ENCODE results near the gene TEAD4. TPM values are rescaled to one million over a fixed set of nuclear protein-coding genes. Genes with fewer than 3 reads are reported as not detected.
A peak's percentile ranks its signal among the peaks of the same experiment; 100 is the strongest.

Gene TEAD4
- total RNA-seq, 1 experiment from 2014 or later = 96.8 TPM

DNA sequence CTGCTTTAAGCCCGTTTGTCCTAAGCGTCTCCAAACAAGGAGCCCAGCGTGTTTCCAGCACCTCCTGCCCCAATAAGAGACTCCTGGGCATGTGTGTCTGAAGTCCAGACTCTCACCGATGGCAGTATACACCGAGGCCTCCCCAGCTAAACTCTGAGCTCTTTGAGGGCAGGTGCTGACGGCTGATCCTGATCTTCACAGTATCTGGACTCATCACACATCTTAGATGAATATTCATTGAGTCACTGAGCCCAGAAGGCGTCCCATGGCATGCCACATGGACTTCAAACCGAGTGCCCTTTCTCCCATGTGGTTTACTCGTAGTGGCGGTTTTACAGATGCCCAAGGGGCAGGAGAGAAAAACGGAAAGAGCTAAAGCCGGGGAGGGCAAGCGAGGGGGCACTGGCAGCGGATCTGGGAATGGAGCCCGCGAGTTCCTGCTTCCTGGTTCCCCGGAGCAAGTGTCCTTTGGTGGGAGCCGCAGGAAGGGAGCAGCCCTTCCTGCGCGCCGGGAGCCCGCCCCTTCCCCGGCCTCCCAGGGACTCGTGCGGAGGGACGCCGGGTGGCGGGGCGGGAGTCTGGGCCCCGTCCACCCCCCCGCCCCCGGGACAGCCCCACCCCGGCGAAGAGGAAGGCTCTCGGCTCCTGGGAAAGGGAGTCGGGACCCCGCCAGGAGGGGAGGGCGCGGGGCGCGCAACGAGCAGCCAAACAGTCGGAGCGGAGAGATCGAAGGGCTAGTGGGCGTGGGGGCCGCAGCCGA lies 585 bp upstream of the TEAD4 start:
- TF ChIP-seq, protein P1, sequence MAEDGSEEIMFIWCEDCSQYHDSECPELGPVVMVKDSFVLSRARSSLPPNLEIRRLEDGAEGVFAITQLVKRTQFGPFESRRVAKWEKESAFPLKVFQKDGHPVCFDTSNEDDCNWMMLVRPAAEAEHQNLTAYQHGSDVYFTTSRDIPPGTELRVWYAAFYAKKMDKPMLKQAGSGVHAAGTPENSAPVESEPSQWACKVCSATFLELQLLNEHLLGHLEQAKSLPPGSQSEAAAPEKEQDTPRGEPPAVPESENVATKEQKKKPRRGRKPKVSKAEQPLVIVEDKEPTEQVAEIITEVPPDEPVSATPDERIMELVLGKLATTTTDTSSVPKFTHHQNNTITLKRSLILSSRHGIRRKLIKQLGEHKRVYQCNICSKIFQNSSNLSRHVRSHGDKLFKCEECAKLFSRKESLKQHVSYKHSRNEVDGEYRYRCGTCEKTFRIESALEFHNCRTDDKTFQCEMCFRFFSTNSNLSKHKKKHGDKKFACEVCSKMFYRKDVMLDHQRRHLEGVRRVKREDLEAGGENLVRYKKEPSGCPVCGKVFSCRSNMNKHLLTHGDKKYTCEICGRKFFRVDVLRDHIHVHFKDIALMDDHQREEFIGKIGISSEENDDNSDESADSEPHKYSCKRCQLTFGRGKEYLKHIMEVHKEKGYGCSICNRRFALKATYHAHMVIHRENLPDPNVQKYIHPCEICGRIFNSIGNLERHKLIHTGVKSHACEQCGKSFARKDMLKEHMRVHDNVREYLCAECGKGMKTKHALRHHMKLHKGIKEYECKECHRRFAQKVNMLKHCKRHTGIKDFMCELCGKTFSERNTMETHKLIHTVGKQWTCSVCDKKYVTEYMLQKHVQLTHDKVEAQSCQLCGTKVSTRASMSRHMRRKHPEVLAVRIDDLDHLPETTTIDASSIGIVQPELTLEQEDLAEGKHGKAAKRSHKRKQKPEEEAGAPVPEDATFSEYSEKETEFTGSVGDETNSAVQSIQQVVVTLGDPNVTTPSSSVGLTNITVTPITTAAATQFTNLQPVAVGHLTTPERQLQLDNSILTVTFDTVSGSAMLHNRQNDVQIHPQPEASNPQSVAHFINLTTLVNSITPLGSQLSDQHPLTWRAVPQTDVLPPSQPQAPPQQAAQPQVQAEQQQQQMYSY (CRISPR knock-in tag; IDR thresholded peaks at IDR 0.05) = peak; percentile 87
- TF ChIP-seq ZNF423 (CRISPR knock-in tag; IDR thresholded peaks at IDR 0.05) (0 out of 2 replicates have a peak, but pooled peaks have one; percentile 26), ZNF671 (CRISPR knock-in tag; IDR thresholded peaks at IDR 0.05) (no peak), MXD4 (CRISPR knock-in tag; IDR thresholded peaks at IDR 0.05; ENCODE audit: borderline replicate concordance) (no peak), ETV6 (CRISPR knock-in tag; IDR thresholded peaks at IDR 0.05) (peak; percentile 49; the same call in 1 of the 2 replicates), ZNF263 (CRISPR knock-in tag; IDR thresholded peaks at IDR 0.05; ENCODE audit: low read depth) (no peak)
- TF ChIP-seq, protein P2, sequence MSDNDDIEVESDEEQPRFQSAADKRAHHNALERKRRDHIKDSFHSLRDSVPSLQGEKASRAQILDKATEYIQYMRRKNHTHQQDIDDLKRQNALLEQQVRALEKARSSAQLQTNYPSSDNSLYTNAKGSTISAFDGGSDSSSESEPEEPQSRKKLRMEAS (CRISPR knock-in tag; IDR thresholded peaks at IDR 0.05) = peak; percentile 68; the same call in 1 of the 2 replicates
- TF ChIP-seq, protein P3, sequence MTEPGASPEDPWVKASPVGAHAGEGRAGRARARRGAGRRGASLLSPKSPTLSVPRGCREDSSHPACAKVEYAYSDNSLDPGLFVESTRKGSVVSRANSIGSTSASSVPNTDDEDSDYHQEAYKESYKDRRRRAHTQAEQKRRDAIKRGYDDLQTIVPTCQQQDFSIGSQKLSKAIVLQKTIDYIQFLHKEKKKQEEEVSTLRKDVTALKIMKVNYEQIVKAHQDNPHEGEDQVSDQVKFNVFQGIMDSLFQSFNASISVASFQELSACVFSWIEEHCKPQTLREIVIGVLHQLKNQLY (CRISPR knock-in tag; IDR thresholded peaks at IDR 0.05) = no peak
- peak overlapping the region; percentile 91 for H3K4me3 Mint-ChIP-seq
- H3K27ac Mint-ChIP-seq = peak overlapping the region; percentile 98
- POLR2A ChIA-PET = interaction anchor here (0.8 to 1.0 kb wide), 2 partner anchors 9 to 74 kb away, joined by 3 read pairs; no protein-coding TSS in a partner anchor
- CTCF ChIA-PET = interaction anchor here (0.6 to 2.0 kb wide), 9 partner anchors 9 to 112 kb away, joined by 3 to 6 read pairs (median 4); partner anchors contain the start of genes FOXM1 and RHNO1
- H3K36me3 Mint-ChIP-seq = no peaks in the 10 kb centered on the region
- peaks cover 45% of the 10 kb centered on the region for H3K4me1 Mint-ChIP-seq
- no peaks in the 10 kb centered on the region; the same call in 1 of the 2 replicates for H3K27me3 Mint-ChIP-seq (ENCODE audit: low read depth)
- ATAC-seq (peak; percentile 2), DNase-seq (ENCODE audit: low spot score) (no peak)
- no peaks in the 10 kb centered on the region for H3K9me3 Mint-ChIP-seq

DNA sequence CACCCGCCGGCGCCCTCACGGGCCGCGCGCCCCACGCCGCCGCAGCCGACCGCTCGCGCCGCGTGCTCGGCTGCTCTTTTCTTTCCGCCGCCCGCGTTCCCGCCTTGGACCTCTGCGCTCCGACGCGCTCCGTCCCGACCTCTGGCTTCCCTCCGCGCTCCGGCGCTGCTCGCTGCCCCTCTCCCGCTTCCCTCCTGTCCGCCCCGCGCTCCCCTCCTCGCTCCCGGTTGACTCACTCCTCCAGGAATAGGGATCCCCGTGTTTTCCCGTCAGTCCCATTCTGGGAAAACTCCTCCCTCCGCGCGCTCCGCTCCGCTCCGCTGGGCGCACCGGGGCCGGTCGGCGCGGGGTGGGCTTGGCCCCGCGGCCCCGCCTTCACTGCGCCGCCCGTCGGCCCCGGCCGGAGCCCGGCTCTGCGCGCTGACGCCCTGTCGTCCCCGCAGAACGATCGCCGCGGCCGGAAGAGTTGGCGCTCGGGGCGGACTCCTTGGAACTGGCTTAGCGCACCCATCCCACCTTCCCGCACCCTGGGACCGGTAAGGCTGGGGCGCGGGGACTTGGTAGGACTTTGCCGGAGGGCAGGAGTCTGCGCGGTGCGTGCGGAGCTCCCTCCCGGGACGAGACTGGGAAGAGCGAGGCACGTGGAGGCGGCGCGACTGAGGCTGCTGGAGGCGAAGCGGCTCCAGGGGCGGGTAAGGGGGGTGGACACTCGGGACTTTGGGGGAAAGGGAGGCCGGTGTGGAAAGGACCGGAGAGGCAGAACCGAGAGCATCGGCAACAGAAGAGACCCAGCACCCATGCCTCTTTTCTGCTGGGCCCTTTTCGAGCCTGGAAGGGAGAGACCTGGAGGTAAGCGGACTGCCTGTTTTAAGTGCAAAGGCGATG lies 550 bp downstream of the TEAD4 start:
- Mint-ChIP-seq H3K36me3 (peaks cover under 1% of the 10 kb centered on the region; the same call in 1 of the 2 replicates), H3K4me3 (peak overlapping the region; percentile 84), H3K4me1 (peaks cover 54% of the 10 kb centered on the region), H3K9me3 (no peaks in the 10 kb centered on the region), H3K27me3 (ENCODE audit: low read depth) (no peaks in the 10 kb centered on the region; the same call in 1 of the 2 replicates), H3K27ac (peak overlapping the region; percentile 52)
- POLR2A ChIA-PET = interaction anchor here (0.5 to 0.8 kb wide), 3 partner anchors 13 to 72 kb away, joined by 3 to 12 read pairs (median 4); no protein-coding TSS in a partner anchor
- CTCF ChIA-PET = interaction anchor here (1.0 to 1.6 kb wide), 3 partner anchors 15 to 114 kb away, joined by 3 to 12 read pairs (median 5); no protein-coding TSS in a partner anchor
- peak; percentile 7 for ATAC-seq
- DNase-seq (ENCODE audit: low spot score) = peak; percentile 49
- TF ChIP-seq ZNF121 (CRISPR knock-in tag; IDR thresholded peaks at IDR 0.05) (no peak), CBFB (CRISPR knock-in tag; IDR thresholded peaks at IDR 0.05; ENCODE audit: low read depth) (0 out of 2 replicates have a peak, but pooled peaks have one; percentile 24), CREB1 (CRISPR knock-in tag; IDR thresholded peaks at IDR 0.05) (0 out of 2 replicates have a peak, but pooled peaks have one; percentile 59), GTF2I (CRISPR knock-in tag; conservative IDR thresholded peaks at IDR 0.05) (no peak), KAT7 (CRISPR knock-in tag; IDR thresholded peaks at IDR 0.05; ENCODE audit: borderline replicate concordance) (no peak), CREM (CRISPR knock-in tag; IDR thresholded peaks at IDR 0.05) (peak; percentile 65; the same call in 1 of the 2 replicates), SOX15 (CRISPR knock-in tag; IDR thresholded peaks at IDR 0.05) (no peak), PRRX2 (CRISPR knock-in tag; IDR thresholded peaks at IDR 0.05) (peak; percentile 60; the same call in 1 of the 2 replicates), NR2C2 (CRISPR knock-in tag; IDR thresholded peaks at IDR 0.05) (0 out of 2 replicates have a peak, but pooled peaks have one; percentile 37)
- TF ChIP-seq, protein P4, sequence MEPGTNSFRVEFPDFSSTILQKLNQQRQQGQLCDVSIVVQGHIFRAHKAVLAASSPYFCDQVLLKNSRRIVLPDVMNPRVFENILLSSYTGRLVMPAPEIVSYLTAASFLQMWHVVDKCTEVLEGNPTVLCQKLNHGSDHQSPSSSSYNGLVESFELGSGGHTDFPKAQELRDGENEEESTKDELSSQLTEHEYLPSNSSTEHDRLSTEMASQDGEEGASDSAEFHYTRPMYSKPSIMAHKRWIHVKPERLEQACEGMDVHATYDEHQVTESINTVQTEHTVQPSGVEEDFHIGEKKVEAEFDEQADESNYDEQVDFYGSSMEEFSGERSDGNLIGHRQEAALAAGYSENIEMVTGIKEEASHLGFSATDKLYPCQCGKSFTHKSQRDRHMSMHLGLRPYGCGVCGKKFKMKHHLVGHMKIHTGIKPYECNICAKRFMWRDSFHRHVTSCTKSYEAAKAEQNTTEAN (CRISPR knock-in tag; IDR thresholded peaks at IDR 0.05) = 0 out of 2 replicates have a peak, but pooled peaks have one; percentile 54
- TF ChIP-seq, protein P5, sequence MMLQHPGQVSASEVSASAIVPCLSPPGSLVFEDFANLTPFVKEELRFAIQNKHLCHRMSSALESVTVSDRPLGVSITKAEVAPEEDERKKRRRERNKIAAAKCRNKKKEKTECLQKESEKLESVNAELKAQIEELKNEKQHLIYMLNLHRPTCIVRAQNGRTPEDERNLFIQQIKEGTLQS (CRISPR knock-in tag; conservative IDR thresholded peaks at IDR 0.05) = no peak; the same call in 1 of the 2 replicates
- TF ChIP-seq, protein P6, sequence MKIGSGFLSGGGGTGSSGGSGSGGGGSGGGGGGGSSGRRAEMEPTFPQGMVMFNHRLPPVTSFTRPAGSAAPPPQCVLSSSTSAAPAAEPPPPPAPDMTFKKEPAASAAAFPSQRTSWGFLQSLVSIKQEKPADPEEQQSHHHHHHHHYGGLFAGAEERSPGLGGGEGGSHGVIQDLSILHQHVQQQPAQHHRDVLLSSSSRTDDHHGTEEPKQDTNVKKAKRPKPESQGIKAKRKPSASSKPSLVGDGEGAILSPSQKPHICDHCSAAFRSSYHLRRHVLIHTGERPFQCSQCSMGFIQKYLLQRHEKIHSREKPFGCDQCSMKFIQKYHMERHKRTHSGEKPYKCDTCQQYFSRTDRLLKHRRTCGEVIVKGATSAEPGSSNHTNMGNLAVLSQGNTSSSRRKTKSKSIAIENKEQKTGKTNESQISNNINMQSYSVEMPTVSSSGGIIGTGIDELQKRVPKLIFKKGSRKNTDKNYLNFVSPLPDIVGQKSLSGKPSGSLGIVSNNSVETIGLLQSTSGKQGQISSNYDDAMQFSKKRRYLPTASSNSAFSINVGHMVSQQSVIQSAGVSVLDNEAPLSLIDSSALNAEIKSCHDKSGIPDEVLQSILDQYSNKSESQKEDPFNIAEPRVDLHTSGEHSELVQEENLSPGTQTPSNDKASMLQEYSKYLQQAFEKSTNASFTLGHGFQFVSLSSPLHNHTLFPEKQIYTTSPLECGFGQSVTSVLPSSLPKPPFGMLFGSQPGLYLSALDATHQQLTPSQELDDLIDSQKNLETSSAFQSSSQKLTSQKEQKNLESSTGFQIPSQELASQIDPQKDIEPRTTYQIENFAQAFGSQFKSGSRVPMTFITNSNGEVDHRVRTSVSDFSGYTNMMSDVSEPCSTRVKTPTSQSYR (CRISPR knock-in tag; IDR thresholded peaks at IDR 0.05) = peak; percentile 66; the same call in 1 of the 2 replicates

All from WTC11 (cell line).